ENCODE data around the gene KATNAL1. TPM values are rescaled to one million over a fixed set of nuclear protein-coding genes. Genes with fewer than 3 reads are reported as not detected.

The KATNAL1 gene
- polyA plus RNA-seq, 3 donors = 0.49 to 1.2 (median 1.0) TPM

DNA sequence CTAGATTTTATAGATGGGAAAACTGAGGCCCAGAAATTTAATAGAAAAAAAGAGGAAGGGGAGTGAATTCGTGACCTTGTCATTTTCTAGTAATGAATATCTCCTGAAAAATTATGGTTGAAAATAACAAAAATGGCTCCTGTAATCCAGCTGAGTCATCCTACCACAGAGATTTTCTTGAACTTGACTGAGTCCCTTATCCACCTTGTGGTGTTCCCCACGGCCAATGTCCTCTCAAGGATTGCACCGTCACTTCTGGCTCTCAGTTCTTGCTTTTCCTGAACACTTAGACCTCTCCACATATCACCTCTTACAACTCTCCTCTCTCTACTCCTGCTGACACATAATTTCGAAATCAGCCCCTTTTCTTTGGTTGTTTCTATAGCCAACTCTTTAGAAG lies 1.2 kb upstream of the KATNAL1 start:
- TF ChIP-seq, protein P1, sequence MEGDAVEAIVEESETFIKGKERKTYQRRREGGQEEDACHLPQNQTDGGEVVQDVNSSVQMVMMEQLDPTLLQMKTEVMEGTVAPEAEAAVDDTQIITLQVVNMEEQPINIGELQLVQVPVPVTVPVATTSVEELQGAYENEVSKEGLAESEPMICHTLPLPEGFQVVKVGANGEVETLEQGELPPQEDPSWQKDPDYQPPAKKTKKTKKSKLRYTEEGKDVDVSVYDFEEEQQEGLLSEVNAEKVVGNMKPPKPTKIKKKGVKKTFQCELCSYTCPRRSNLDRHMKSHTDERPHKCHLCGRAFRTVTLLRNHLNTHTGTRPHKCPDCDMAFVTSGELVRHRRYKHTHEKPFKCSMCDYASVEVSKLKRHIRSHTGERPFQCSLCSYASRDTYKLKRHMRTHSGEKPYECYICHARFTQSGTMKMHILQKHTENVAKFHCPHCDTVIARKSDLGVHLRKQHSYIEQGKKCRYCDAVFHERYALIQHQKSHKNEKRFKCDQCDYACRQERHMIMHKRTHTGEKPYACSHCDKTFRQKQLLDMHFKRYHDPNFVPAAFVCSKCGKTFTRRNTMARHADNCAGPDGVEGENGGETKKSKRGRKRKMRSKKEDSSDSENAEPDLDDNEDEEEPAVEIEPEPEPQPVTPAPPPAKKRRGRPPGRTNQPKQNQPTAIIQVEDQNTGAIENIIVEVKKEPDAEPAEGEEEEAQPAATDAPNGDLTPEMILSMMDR (IDR thresholded peaks at IDR 0.05) = no peak
- Histone ChIP-seq H3K4me2 (replicated peaks; ENCODE audit: extremely low read depth, low read length, poor library complexity, severe bottlenecking) (no peak overlapping the region), H3K27ac (ENCODE audit: low read depth in 1 of 2, low read length in 2 of 2) (no peak overlapping the region), H3K9me3 (replicated peaks in 1 of 2; ENCODE audit: control insufficient read depth in 1 of 2, insufficient read depth in 1 of 2, low read length in 2 of 2) (no peaks in the 10 kb centered on the region), H3K79me2 (ENCODE audit: insufficient read depth, low read length) (peaks cover 33% of the 10 kb centered on the region), H3K4me1 (ENCODE audit: control insufficient read depth in 1 of 2, insufficient read depth in 2 of 2, low read length in 2 of 2) (peaks cover 24 to 37% of the 10 kb centered on the region in 2 donors), H3K36me3 (replicated peaks in 1 of 2; ENCODE audit: control insufficient read depth in 1 of 2, insufficient read depth in 2 of 2, low read length in 2 of 2) (no peaks in the 10 kb centered on the region), H3K4me3 (replicated peaks in 1 of 3; ENCODE audit: low read depth in 2 of 3, low read length in 3 of 3) (no peak overlapping the region), H4K20me1 (ENCODE audit: insufficient read depth, low read length) (no peaks in the 10 kb centered on the region), H3K9ac (ENCODE audit: insufficient read depth, low read length, poor library complexity, severe bottlenecking) (no peak overlapping the region), H2AFZ (ENCODE audit: insufficient read depth, low read depth, low read length, poor library complexity, severe bottlenecking) (no peak overlapping the region), H3K27me3 (ENCODE audit: control insufficient read depth in 2 of 2, insufficient read depth in 2 of 2, low read length in 2 of 2) (no peaks in the 10 kb centered on the region)
- Mint-ChIP-seq H3K36me3 (no peaks in the 10 kb centered on the region), H3K4me3 (peak overlapping the region in 1 of 2 donors; percentile 2), H3K4me1 (peaks cover 31% of the 10 kb centered on the region), H3K27ac (peak overlapping the region in 1 of 7 donors; percentile 20), H3K27me3 (ENCODE audit: low read depth in 3 of 3) (peaks cover 0 to 2% (median 0%) of the 10 kb centered on the region in 3 donors), H3K9me3 (peaks cover 0 to 3% (median 0%) of the 10 kb centered on the region in 7 donors)
- intact Hi-C loops (cut with micrococcal nuclease) = loop anchor here (5.0 to 10.0 kb wide), 5 partner anchors 96 to 856 kb away; partner anchors contain the start of genes HMGB1 (in 1 of the 2), HSPH1 (in 1 of the 2) and UBL3 (in 1 of the 2)
- peak; percentile 17 to 43 (median 29) for DNase-seq
- 0% methylated on average over 2 of the region's 4 CpGs for WGBS (ENCODE audit: insufficient coverage)

DNA sequence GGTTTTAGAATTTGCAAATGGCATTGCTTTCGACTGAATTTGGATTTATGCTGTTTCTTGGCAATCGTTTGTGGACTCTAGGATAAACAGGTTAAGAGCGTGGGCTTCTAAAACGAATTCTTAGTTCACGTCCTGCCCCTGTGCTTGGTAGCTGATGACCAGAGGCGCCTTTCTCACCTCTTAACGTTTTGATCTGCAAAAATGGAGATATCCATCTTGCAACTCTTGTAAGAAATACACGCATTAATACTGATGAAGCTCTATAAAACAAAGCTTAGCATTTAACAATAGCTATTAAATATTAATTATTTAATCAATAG lies 580 bp upstream of the KATNAL1 start:
- H3K4me1 Mint-ChIP-seq = peaks cover 36% of the 10 kb centered on the region
- peaks cover 20 to 31% of the 10 kb centered on the region in 2 donors for H3K4me1 ChIP-seq (ENCODE audit: control insufficient read depth in 1 of 2, insufficient read depth in 2 of 2, low read length in 2 of 2)
- peaks cover 0 to 2% (median 0%) of the 10 kb centered on the region in 3 donors for H3K27me3 Mint-ChIP-seq (ENCODE audit: low read depth in 3 of 3)
- peak overlapping the region; percentile 98 for H3K4me2 ChIP-seq (replicated peaks; ENCODE audit: extremely low read depth, low read length, poor library complexity, severe bottlenecking)
- H3K27ac ChIP-seq (ENCODE audit: low read depth in 1 of 2, low read length in 2 of 2) = no peak overlapping the region
- H3K79me2 ChIP-seq (ENCODE audit: insufficient read depth, low read length) = peaks cover 39% of the 10 kb centered on the region
- no peak for DNase-seq
- no peaks in the 10 kb centered on the region for H3K36me3 Mint-ChIP-seq
- intact Hi-C loops (cut with micrococcal nuclease) = loop anchor here (5.0 to 10.0 kb wide), 5 partner anchors 97 to 857 kb away; partner anchors contain the start of genes HMGB1 (in 1 of the 2), HSPH1 (in 1 of the 2) and UBL3 (in 1 of the 2)
- peak overlapping the region; percentile 73 to 97 (median 84) for H3K4me3 ChIP-seq (replicated peaks in 1 of 3; ENCODE audit: low read depth in 2 of 3, low read length in 3 of 3)
- H3K27ac Mint-ChIP-seq = peak overlapping the region in 1 of 7 donors; percentile 81
- peaks cover 0 to 3% (median 0%) of the 10 kb centered on the region in 7 donors for H3K9me3 Mint-ChIP-seq
- TF ChIP-seq, protein P1 (IDR thresholded peaks at IDR 0.05) = no peak
- peak overlapping the region; percentile 74 for H3K9ac ChIP-seq (ENCODE audit: insufficient read depth, low read length, poor library complexity, severe bottlenecking)
- peak overlapping the region; percentile 83 to 90 for H3K4me3 Mint-ChIP-seq
- no peaks in the 10 kb centered on the region for H3K36me3 ChIP-seq (replicated peaks in 1 of 2; ENCODE audit: control insufficient read depth in 1 of 2, insufficient read depth in 2 of 2, low read length in 2 of 2)
- H3K9me3 ChIP-seq (replicated peaks in 1 of 2; ENCODE audit: control insufficient read depth in 1 of 2, insufficient read depth in 1 of 2, low read length in 2 of 2) = no peaks in the 10 kb centered on the region
- no peaks in the 10 kb centered on the region for H3K27me3 ChIP-seq (ENCODE audit: control insufficient read depth in 2 of 2, insufficient read depth in 2 of 2, low read length in 2 of 2)
- peak overlapping the region; percentile 100 for H2AFZ ChIP-seq (ENCODE audit: insufficient read depth, low read depth, low read length, poor library complexity, severe bottlenecking)
- 17% methylated on average over 2 of the region's 8 CpGs for WGBS (ENCODE audit: insufficient coverage)
- H4K20me1 ChIP-seq (ENCODE audit: insufficient read depth, low read length) = no peaks in the 10 kb centered on the region

Measured in CD14-positive monocyte (primary cell).